Keratinocyte (primary cell): ENCODE results near the gene SPRED3.

ENCODE experiments used
- EZH2 ChIP-seq: IDR thresholded peaks from one replicate; pipeline ENCODE4 v1.6.1; 2012; ENCODE audit warnings: inconsistent platforms, mild to moderate bottlenecking, low read length, moderate library complexity
- TF ChIP-seq, protein P1 (sequence below), 3 experiments: IDR thresholded peaks in 1 of 3; conservative IDR thresholded peaks in 1 of 3; optimal IDR thresholded peaks in 1 of 3; 2 replicates in 2 of 3; 3 replicates in 1 of 3; pipeline versions ENCODE3 to v1.5.1; 2011; ENCODE audit warnings: low read length in 3 of 3, mild to moderate bottlenecking in 3 of 3, moderate library complexity in 2 of 3, control low read depth in 1 of 3, inconsistent platforms in 1 of 3; ENCODE audit not compliant: insufficient read depth in 2 of 3; ENCODE audit errors: extremely low read depth in 1 of 3

DNA sequence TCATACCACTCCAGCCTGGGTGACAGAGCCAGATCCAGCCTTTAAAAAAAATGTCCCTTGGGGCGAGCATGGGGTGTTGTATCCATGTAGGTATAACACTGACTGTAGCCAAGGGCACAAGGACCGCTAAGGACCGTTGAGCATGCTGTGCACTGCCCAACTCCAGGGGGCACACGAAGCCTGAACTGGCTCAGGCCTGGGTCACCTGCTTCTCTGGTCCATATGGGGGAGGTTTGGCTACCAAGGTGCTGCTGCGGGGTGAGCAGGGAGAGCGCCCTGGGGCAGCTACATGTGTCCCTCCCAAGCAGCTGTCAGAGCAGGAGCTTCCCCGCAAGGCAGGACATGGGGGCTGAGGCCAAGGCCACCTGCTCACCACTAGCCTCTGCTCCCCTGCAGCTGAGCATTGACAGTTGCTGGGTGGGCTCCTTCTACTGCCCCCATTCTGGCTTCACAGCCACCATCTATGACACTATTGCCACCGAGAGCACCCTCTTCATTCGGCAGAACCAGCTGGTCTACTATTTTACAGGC lies 36.6 kb upstream of the SPRED3 start:
- TF ChIP-seq, protein P1, sequence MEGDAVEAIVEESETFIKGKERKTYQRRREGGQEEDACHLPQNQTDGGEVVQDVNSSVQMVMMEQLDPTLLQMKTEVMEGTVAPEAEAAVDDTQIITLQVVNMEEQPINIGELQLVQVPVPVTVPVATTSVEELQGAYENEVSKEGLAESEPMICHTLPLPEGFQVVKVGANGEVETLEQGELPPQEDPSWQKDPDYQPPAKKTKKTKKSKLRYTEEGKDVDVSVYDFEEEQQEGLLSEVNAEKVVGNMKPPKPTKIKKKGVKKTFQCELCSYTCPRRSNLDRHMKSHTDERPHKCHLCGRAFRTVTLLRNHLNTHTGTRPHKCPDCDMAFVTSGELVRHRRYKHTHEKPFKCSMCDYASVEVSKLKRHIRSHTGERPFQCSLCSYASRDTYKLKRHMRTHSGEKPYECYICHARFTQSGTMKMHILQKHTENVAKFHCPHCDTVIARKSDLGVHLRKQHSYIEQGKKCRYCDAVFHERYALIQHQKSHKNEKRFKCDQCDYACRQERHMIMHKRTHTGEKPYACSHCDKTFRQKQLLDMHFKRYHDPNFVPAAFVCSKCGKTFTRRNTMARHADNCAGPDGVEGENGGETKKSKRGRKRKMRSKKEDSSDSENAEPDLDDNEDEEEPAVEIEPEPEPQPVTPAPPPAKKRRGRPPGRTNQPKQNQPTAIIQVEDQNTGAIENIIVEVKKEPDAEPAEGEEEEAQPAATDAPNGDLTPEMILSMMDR (optimal IDR thresholded peaks at IDR 0.05 in 1 of 3, IDR thresholded peaks at IDR 0.05 in 1 of 3, conservative IDR thresholded peaks at IDR 0.05 in 1 of 3; ENCODE audit: extremely low read depth in 1 of 3, insufficient read depth in 2 of 3, low read length in 3 of 3), result peak in 1 of 3 experiments; percentile 15
- TF ChIP-seq EZH2, result no peak
